ENCODE measurements around the gene FOXL2NB. TPM values are rescaled to one million over a fixed set of nuclear protein-coding genes. Genes with fewer than 3 reads are reported as not detected.

Gene FOXL2NB
- total RNA-seq, 3 donors from 2014 or later, result 0.33 TPM; not detected in 2

DNA sequence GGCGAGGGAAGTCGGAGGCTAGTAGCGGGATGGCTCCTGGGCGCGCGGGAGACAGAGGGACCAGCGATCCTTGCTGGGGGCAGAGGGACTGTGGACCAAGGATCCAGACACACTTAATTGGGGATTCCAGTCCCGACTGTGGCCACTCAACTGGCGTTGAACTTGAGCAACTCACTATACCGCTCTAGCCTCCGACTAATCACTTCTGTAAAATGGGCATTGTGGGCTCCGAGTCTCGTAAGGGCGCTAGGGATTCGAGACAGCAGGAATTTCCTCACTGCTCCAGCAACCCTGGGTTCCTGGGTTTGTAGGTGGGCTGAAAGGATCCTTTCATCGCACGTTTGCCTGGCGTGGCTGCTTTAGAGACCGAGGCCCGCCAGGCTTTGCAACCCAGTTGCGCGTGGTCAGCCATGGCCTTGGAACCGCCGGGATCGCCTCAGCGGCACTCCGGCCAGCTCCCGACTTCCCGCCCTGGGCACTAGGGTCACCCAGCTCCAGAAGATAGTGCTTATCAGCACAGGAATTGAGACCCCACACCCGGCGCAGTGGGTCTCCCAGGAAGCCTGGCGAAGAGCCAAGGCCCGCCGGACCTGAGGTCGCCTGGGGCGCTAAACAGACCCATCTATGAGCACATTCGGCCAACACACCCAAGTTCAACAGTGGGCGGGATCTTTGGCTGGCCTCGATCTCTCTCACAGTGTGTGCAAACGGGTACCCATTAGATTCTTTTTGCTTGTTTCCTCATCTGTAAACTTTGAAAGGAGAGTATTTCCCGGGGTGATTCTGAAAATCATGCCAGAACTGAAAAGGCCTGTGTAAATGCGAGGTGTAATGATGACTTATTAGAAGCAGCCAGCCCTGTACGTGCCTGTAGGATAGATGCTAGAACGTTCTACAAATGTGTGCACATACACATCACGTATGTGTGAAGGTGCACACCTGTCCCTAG, 10.0 kb upstream of the FOXL2NB start:
- H3K36me3 ChIP-seq, result no peaks in the 10 kb centered on the region
- H3K27me3 ChIP-seq, result peaks cover 10 to 69% of the 10 kb centered on the region in 2 donors
- peak overlapping the region in 2 of 3 donors; percentile 38 to 65 for H3K4me3 ChIP-seq
- no peak overlapping the region for H3K27ac ChIP-seq
- peaks cover 0 to 21% of the 10 kb centered on the region in 2 donors for H3K4me1 ChIP-seq
- no peaks in the 10 kb centered on the region for H3K9me3 ChIP-seq
- TF ChIP-seq POLR2AphosphoS5 (IDR thresholded peaks at IDR 0.05) (no peak), CTCF (IDR thresholded peaks at IDR 0.05) (no peak), POLR2A (IDR thresholded peaks at IDR 0.05) (no peak)
- intact Hi-C loops (cut with DNase I; ENCODE audit: low total_unique reads), result no loop called here
- no peak for DNase-seq (ENCODE audit: low spot score in 2 of 2)

- Histone ChIP-seq H3K4me1 (peaks cover 0 to 21% of the 10 kb centered on the region in 2 donors), H3K27ac (no peak overlapping the region), H3K27me3 (peaks cover 10 to 75% of the 10 kb centered on the region in 2 donors), H3K9me3 (no peaks in the 10 kb centered on the region), H3K4me3 (peak overlapping the region in 1 of 3 donors; percentile 34), H3K36me3 (no peaks in the 10 kb centered on the region)
- intact Hi-C loops (cut with DNase I; ENCODE audit: low total_unique reads), result no loop called here
- TF ChIP-seq CTCF (IDR thresholded peaks at IDR 0.05) (no peak), POLR2A (IDR thresholded peaks at IDR 0.05) (no peak), POLR2AphosphoS5 (IDR thresholded peaks at IDR 0.05) (no peak)
- DNase-seq (ENCODE audit: low spot score in 2 of 2), result no peak
These were observed 9.3 kb upstream of the FOXL2NB start for GRCh38 chr3:138937690-138938055.

- Histone ChIP-seq H3K36me3 (no peaks in the 10 kb centered on the region), H3K27ac (no peak overlapping the region), H3K9me3 (no peaks in the 10 kb centered on the region), H3K4me3 (peak overlapping the region in 1 of 3 donors; percentile 34), H3K4me1 (peaks cover 0 to 21% of the 10 kb centered on the region in 2 donors), H3K27me3 (peaks cover 13 to 81% of the 10 kb centered on the region in 2 donors)
- intact Hi-C loops (cut with DNase I; ENCODE audit: low total_unique reads), result no loop called here
- TF ChIP-seq CTCF (IDR thresholded peaks at IDR 0.05) (no peak), POLR2A (IDR thresholded peaks at IDR 0.05) (no peak), POLR2AphosphoS5 (IDR thresholded peaks at IDR 0.05) (no peak)
- no peak for DNase-seq (ENCODE audit: low spot score in 2 of 2)
These were observed 8.8 kb upstream of the FOXL2NB start for GRCh38 chr3:138938056-138938876.

DNA sequence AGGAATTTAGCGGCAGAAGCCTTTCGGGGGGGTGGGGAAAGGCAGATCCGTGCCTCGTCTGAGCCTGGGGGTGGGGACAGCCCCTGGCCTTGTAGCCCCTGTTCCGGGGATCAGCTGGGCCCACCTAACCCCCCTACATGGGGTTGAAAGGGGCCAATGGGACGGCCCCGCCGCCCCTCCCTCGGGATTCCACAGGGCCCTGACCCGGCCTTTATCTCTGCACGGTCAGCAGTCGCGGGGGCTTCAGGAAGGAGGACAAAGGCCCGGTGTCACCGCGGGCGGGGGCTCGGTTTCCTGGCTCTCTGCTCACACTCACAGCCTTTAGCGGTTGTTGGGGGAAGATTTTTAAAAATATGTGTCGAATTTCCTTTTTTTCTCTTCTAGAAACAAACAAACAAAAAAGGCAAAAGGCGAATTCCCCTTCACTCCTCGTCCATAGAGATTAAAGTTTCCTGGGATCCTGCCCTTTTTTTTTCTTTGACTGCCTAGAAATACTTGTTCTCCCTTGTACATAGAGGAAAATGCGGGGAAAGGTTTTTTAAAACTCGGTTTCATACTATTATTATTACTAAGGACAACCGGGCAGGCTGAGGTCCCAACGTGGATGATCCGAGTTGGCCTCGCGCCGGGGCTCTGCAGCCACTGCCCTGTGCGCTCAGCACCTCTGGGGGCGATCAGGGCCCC, 8.0 kb upstream of the FOXL2NB start:
- Histone ChIP-seq H3K4me3 (peak overlapping the region in 1 of 3 donors; percentile 34), H3K27me3 (peaks cover 13 to 89% of the 10 kb centered on the region in 2 donors)
- intact Hi-C loops (cut with DNase I; ENCODE audit: low total_unique reads), result no loop called here

More for the DNA sequence above, 8.0 kb upstream of the FOXL2NB start:
- H3K9me3 ChIP-seq, result no peaks in the 10 kb centered on the region
- H3K36me3 ChIP-seq, result no peaks in the 10 kb centered on the region
- DNase-seq (ENCODE audit: low spot score in 2 of 2), result no peak
- H3K27ac ChIP-seq, result no peak overlapping the region
- TF ChIP-seq POLR2AphosphoS5 (IDR thresholded peaks at IDR 0.05) (no peak), CTCF (IDR thresholded peaks at IDR 0.05) (no peak), POLR2A (IDR thresholded peaks at IDR 0.05) (no peak)
- peaks cover 0 to 21% of the 10 kb centered on the region in 2 donors for H3K4me1 ChIP-seq
